HG02981 (cell line): ENCODE measurements around the gene TMEM184A.

Experiments used
- ATAC-seq: cut with Tn5 transposase; IDR thresholded peaks from one replicate; pipeline ENCODE4 v1.9.1; 2021; ENCODE audit warnings: mild to moderate bottlenecking, moderate library complexity; ENCODE audit not compliant: unreplicated experiment

TMEM184A gene

GRCh38 chr7:1505731-1506550 lies 50.1 kb downstream of the TMEM184A start:
- ATAC-seq: no peak

GRCh38 chr7:1503816-1504775 lies 51.9 kb downstream of the TMEM184A start, which contains the start of gene INTS1:
Gene INTS1 (minus strand): TSS chr7:1504389. CDS start chr7:1503960, 429 bp downstream.
- ATAC-seq: peak; percentile 77

GRCh38 chr7:1503390-1503789 lies 52.6 kb downstream of the TMEM184A start:
- no peak for ATAC-seq

- ATAC-seq: no peak
These were observed 53.2 kb downstream of the TMEM184A start for GRCh38 chr7:1502845-1503244.

- ATAC-seq: no peak
These were observed 54.3 kb downstream of the TMEM184A start for GRCh38 chr7:1501487-1502270.

- no peak for ATAC-seq
These were observed 55.8 kb downstream of the TMEM184A start for GRCh38 chr7:1500064-1500807.

- no peak for ATAC-seq
These were observed 56.5 kb downstream of the TMEM184A start for GRCh38 chr7:1499367-1500029.

- ATAC-seq: no peak
These were observed 57.4 kb downstream of the TMEM184A start for GRCh38 chr7:1498370-1499305.

- no peak for ATAC-seq
These were observed 58.6 kb downstream of the TMEM184A start for GRCh38 chr7:1497293-1497927.

GRCh38 chr7:1496531-1497292 lies 59.3 kb downstream of the TMEM184A start:
- no peak for ATAC-seq

GRCh38 chr7:1495564-1496242 lies 60.3 kb downstream of the TMEM184A start:
- ATAC-seq: no peak

- no peak for ATAC-seq
These were observed 61.0 kb downstream of the TMEM184A start for GRCh38 chr7:1494866-1495563.

GRCh38 chr7:1494447-1494846 lies 61.6 kb downstream of the TMEM184A start:
- no peak for ATAC-seq

- no peak for ATAC-seq
These were observed 62.4 kb downstream of the TMEM184A start for GRCh38 chr7:1493571-1493970.

- no peak for ATAC-seq
These were observed 62.9 kb downstream of the TMEM184A start for GRCh38 chr7:1493129-1493528.

GRCh38 chr7:1492640-1493039 lies 63.4 kb downstream of the TMEM184A start:
- no peak for ATAC-seq
